ENCODE measurements around the gene ATP6V0E1. TPM values are rescaled to one million over a fixed set of nuclear protein-coding genes. Genes with fewer than 3 reads are reported as not detected.

The ATP6V0E1 gene
- total and polyA plus RNA-seq, 2 experiments from 2014 or later = 75.9 to 250 TPM

DNA sequence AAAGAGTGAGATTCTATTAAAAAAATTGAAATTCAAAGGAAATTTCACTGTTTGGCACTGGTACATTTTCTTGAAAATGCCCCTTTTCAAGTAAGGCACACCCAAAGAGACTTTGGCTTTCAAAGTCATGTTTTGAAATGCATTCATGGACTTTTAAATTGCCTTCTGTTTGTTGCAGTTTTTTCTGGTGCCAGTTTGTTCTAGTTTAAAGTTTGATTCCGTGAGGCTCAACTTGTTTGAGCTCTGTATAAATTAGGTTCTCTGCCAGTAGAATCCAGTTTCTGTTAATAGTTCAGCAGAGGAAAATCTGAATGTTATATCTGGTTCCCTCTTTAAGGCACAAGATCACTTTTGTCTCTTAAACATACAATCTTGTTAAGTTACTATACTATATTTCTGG lies 16.4 kb downstream of the ATP6V0E1 start:
- peaks cover 20% of the 10 kb centered on the region; the same call in 1 of the 2 replicates for H4K20me1 ChIP-seq (replicated peaks; ENCODE audit: insufficient read depth)
- H3K79me2 ChIP-seq (replicated peaks; ENCODE audit: insufficient read depth) = peaks cover 70% of the 10 kb centered on the region
- no peaks in the 10 kb centered on the region for H3K27me3 ChIP-seq (ENCODE audit: insufficient read depth)
- Mint-ChIP-seq H3K27ac (no peak overlapping the region), H3K4me3 (no peak overlapping the region), H3K36me3 (ENCODE audit: low read depth) (peaks cover 21% of the 10 kb centered on the region; the same call in 2 of the 3 replicates), H3K27me3 (ENCODE audit: insufficient read depth, low read depth, poor library complexity) (no peaks in the 10 kb centered on the region), H3K4me1 (peaks cover 13% of the 10 kb centered on the region; the same call in 2 of the 3 replicates), H3K9me3 (no peaks in the 10 kb centered on the region)
- no peaks in the 10 kb centered on the region for H3K9me2 ChIP-seq (ENCODE audit: insufficient read depth)
- TF ChIP-seq, protein P1, sequence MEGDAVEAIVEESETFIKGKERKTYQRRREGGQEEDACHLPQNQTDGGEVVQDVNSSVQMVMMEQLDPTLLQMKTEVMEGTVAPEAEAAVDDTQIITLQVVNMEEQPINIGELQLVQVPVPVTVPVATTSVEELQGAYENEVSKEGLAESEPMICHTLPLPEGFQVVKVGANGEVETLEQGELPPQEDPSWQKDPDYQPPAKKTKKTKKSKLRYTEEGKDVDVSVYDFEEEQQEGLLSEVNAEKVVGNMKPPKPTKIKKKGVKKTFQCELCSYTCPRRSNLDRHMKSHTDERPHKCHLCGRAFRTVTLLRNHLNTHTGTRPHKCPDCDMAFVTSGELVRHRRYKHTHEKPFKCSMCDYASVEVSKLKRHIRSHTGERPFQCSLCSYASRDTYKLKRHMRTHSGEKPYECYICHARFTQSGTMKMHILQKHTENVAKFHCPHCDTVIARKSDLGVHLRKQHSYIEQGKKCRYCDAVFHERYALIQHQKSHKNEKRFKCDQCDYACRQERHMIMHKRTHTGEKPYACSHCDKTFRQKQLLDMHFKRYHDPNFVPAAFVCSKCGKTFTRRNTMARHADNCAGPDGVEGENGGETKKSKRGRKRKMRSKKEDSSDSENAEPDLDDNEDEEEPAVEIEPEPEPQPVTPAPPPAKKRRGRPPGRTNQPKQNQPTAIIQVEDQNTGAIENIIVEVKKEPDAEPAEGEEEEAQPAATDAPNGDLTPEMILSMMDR (conservative IDR thresholded peaks at IDR 0.05; ENCODE audit: low read depth in 2 of 2) = no peak
- TF ChIP-seq ZNF331 (CRISPR knock-in tag; IDR thresholded peaks at IDR 0.05; ENCODE audit: low read depth) (no peak), STAT1 (IDR thresholded peaks at IDR 0.05; ENCODE audit: unreplicated experiment) (no peak), POLR2AphosphoS5 (IDR thresholded peaks at IDR 0.05; ENCODE audit: low read depth) (no peak), CREB1 (CRISPR knock-in tag; IDR thresholded peaks at IDR 0.05; ENCODE audit: low read depth) (no peak), EZH2 (IDR thresholded peaks at IDR 0.05; ENCODE audit: low read depth, unreplicated experiment) (no peak), ZNF114 (CRISPR knock-in tag; IDR thresholded peaks at IDR 0.05) (no peak), NANOG (IDR thresholded peaks at IDR 0.05; ENCODE audit: borderline replicate concordance) (no peak), EZH2phosphoT487 (IDR thresholded peaks at IDR 0.05; ENCODE audit: unreplicated experiment) (no peak), JUNB (IDR thresholded peaks at IDR 0.05; ENCODE audit: unreplicated experiment) (no peak)
- TF ChIP-seq, protein P2, sequence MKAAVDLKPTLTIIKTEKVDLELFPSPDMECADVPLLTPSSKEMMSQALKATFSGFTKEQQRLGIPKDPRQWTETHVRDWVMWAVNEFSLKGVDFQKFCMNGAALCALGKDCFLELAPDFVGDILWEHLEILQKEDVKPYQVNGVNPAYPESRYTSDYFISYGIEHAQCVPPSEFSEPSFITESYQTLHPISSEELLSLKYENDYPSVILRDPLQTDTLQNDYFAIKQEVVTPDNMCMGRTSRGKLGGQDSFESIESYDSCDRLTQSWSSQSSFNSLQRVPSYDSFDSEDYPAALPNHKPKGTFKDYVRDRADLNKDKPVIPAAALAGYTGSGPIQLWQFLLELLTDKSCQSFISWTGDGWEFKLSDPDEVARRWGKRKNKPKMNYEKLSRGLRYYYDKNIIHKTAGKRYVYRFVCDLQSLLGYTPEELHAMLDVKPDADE (IDR thresholded peaks at IDR 0.05) = no peak
- TF ChIP-seq, protein P3, sequence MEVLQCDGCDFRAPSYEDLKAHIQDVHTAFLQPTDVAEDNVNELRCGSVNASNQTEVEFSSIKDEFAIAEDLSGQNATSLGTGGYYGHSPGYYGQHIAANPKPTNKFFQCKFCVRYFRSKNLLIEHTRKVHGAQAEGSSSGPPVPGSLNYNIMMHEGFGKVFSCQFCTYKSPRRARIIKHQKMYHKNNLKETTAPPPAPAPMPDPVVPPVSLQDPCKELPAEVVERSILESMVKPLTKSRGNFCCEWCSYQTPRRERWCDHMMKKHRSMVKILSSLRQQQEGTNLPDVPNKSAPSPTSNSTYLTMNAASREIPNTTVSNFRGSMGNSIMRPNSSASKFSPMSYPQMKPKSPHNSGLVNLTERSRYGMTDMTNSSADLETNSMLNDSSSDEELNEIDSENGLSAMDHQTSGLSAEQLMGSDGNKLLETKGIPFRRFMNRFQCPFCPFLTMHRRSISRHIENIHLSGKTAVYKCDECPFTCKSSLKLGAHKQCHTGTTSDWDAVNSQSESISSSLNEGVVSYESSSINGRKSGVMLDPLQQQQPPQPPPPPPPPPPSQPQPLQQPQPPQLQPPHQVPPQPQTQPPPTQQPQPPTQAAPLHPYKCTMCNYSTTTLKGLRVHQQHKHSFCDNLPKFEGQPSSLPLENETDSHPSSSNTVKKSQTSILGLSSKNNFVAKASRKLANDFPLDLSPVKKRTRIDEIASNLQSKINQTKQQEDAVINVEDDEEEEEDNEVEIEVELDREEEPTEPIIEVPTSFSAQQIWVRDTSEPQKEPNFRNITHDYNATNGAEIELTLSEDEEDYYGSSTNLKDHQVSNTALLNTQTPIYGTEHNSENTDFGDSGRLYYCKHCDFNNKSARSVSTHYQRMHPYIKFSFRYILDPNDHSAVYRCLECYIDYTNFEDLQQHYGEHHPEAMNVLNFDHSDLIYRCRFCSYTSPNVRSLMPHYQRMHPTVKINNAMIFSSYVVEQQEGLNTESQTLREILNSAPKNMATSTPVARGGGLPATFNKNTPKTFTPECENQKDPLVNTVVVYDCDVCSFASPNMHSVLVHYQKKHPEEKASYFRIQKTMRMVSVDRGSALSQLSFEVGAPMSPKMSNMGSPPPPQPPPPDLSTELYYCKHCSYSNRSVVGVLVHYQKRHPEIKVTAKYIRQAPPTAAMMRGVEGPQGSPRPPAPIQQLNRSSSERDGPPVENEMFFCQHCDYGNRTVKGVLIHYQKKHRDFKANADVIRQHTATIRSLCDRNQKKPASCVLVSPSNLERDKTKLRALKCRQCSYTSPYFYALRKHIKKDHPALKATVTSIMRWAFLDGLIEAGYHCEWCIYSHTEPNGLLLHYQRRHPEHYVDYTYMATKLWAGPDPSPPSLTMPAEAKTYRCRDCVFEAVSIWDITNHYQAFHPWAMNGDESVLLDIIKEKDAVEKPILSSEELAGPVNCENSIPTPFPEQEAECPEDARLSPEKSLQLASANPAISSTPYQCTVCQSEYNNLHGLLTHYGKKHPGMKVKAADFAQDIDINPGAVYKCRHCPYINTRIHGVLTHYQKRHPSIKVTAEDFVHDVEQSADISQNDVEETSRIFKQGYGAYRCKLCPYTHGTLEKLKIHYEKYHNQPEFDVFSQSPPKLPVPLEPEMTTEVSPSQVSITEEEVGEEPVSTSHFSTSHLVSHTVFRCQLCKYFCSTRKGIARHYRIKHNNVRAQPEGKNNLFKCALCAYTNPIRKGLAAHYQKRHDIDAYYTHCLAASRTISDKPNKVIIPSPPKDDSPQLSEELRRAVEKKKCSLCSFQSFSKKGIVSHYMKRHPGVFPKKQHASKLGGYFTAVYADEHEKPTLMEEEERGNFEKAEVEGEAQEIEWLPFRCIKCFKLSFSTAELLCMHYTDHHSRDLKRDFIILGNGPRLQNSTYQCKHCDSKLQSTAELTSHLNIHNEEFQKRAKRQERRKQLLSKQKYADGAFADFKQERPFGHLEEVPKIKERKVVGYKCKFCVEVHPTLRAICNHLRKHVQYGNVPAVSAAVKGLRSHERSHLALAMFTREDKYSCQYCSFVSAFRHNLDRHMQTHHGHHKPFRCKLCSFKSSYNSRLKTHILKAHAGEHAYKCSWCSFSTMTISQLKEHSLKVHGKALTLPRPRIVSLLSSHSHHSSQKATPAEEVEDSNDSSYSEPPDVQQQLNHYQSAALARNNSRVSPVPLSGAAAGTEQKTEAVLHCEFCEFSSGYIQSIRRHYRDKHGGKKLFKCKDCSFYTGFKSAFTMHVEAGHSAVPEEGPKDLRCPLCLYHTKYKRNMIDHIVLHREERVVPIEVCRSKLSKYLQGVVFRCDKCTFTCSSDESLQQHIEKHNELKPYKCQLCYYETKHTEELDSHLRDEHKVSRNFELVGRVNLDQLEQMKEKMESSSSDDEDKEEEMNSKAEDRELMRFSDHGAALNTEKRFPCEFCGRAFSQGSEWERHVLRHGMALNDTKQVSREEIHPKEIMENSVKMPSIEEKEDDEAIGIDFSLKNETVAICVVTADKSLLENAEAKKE (CRISPR knock-in tag; IDR thresholded peaks at IDR 0.05) = no peak
- TF ChIP-seq, protein P4, sequence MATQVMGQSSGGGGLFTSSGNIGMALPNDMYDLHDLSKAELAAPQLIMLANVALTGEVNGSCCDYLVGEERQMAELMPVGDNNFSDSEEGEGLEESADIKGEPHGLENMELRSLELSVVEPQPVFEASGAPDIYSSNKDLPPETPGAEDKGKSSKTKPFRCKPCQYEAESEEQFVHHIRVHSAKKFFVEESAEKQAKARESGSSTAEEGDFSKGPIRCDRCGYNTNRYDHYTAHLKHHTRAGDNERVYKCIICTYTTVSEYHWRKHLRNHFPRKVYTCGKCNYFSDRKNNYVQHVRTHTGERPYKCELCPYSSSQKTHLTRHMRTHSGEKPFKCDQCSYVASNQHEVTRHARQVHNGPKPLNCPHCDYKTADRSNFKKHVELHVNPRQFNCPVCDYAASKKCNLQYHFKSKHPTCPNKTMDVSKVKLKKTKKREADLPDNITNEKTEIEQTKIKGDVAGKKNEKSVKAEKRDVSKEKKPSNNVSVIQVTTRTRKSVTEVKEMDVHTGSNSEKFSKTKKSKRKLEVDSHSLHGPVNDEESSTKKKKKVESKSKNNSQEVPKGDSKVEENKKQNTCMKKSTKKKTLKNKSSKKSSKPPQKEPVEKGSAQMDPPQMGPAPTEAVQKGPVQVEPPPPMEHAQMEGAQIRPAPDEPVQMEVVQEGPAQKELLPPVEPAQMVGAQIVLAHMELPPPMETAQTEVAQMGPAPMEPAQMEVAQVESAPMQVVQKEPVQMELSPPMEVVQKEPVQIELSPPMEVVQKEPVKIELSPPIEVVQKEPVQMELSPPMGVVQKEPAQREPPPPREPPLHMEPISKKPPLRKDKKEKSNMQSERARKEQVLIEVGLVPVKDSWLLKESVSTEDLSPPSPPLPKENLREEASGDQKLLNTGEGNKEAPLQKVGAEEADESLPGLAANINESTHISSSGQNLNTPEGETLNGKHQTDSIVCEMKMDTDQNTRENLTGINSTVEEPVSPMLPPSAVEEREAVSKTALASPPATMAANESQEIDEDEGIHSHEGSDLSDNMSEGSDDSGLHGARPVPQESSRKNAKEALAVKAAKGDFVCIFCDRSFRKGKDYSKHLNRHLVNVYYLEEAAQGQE (IDR thresholded peaks at IDR 0.05; ENCODE audit: unreplicated experiment) = no peak
- no peak overlapping the region for H3K27ac ChIP-seq (ENCODE audit: low read depth)
- no peaks in the 10 kb centered on the region for H3F3A ChIP-seq (replicated peaks; ENCODE audit: low read depth)
- no peak overlapping the region for H3K4me2 ChIP-seq
- no peak overlapping the region for H3K4me3 ChIP-seq
- ATAC-seq (no peak), DNase-seq (ENCODE audit: low spot score) (no peak)
- H3K36me3 ChIP-seq (ENCODE audit: insufficient read depth) = peaks cover 12% of the 10 kb centered on the region; the same call in 1 of the 2 replicates
- no peaks in the 10 kb centered on the region for H3K4me1 ChIP-seq (ENCODE audit: insufficient read depth)
- no peak overlapping the region for H2AFZ ChIP-seq

Data from GM23338 (cell line).